Measurements from ENCODE around the gene HEXIM2.
A peak's percentile ranks its signal among the peaks of the same experiment; 100 is the strongest.
"Not testable (repeated sequence)": the region's sequence is repeated elsewhere in the genome, so short reads cannot be mapped to it uniquely, and the experiment has no call there.

HEXIM2 gene, protein sequence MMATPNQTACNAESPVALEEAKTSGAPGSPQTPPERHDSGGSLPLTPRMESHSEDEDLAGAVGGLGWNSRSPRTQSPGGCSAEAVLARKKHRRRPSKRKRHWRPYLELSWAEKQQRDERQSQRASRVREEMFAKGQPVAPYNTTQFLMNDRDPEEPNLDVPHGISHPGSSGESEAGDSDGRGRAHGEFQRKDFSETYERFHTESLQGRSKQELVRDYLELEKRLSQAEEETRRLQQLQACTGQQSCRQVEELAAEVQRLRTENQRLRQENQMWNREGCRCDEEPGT

GRCh38 chr17:45161288-45162024 is at the start of gene HEXIM2:
Gene HEXIM2 (plus strand): TSS chr17:45161875. CDS start chr17:45162794, 919 bp downstream.
- DNase-seq = peak; percentile 93 to 100 (median 99)

GRCh38 chr17:45112559-45113423 is 48.9 kb upstream of the HEXIM2 start:
- no peak for DNase-seq

- no peak for DNase-seq
Measured at GRCh38 chr17:45113424-45113754, 48.3 kb upstream of the HEXIM2 start.

DNA sequence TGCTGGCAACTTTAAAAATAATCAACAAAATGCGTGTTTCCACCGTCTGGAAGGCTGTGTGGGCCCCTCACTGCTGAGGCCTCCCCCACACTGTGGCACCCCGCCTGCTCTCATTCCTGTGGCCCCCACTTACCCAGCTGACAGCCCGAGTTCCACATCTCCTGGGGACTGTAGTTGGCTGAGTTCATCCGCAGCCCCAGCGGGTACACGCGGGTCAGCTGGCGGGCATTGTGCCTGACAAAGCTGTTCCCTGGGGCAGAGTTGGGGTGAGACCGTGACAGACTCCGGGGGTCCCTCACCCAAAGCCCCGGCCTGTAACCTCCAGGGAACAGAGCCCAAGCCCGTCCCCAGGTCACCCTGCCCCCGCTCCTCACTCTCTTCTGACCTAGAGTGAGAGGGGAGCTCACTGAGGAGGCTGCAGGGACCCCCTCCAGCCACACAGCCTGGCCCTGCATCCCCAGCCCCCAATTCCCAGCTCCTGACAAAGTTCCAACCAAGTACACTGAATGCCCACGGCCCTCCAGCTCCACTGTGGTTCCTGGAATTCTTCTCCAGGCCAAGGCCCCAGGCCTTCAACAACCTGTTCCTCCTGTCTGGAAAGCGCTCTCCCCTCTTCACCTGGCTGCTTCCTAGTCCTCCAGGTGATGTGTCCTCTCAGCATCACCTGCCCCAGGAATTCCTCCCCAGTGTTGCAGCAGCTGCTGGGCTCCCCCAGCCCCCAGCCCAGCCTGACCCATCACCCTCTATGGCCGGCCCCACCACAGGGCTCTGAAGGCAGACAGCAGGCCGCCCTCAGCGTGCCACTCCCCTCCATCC is 47.4 kb upstream of the HEXIM2 start:
- DNase-seq = no peak

GRCh38 chr17:45115015-45115625 is 46.6 kb upstream of the HEXIM2 start:
- no peak for DNase-seq

- peak in 1 of 56 donors; percentile 30 for DNase-seq
Measured at GRCh38 chr17:45115871-45116270, 45.8 kb upstream of the HEXIM2 start.

DNA sequence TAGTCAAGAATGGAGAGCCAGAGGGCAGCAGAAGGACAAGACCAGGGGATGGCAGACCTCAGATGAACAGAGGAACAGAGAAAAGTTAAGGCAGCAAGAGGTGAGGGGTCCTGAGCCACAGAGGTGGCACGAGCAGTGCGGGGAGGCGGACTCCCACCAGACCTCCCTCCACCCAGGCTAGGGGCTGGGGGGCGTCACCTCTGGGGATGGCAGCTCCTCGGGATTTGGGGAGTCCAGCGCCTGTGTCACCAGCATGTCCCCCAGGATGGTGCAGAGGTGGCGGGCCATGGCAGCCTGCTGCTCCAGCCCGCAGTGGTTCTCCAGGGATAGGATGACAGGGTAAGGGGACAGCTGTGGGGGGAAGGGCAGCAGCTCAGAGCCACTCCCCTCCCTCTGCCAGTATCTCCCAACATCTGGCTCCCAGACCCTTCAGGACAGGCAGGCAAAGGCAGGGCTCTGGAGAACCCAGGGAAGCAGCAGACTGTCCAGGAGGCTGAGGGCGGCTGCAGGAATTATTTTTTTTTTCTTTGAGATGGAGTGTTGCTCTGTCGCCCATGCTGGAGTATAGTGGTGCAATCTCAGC is 45.1 kb upstream of the HEXIM2 start:
- DNase-seq = no peak

- DNase-seq = no peak
Measured at GRCh38 chr17:45117334-45117733, 44.3 kb upstream of the HEXIM2 start.

DNA sequence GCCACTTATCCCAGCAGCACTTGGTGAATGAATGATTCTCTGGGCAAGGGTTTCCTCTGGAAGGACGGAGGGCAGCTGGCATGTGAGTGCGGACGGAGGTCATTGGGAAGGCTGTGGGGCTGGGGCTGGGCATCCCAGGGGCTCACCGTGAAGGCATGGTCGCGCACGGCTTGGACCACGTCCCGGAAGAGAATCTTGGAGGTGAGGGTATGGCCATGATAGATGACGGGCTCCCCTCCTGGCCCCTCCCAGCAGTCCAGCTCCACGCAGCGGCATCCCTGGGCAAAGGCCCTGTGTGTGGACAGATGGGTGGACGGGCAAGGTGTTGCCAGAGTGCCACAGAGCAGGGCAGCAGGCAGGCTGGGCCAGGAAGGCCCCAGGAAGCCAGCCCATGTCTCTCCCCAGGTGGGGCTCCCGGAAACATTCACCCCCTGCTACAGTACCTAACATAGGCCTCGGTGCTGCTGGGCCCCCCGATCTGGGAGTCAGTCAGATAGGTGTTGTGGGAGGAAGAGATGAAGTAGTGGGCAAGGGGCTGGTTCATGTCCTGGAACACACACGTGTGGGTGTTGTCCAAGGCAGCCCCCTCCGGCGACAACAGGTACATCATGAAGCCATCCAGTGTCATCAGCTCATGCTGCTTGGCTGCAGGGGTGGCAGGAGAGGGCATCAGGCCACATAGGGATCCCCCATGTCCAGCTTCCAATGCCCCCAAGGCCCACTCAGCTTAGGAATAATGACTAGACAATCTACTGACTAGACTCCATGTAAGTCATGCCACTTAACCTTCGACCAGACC is 43.6 kb upstream of the HEXIM2 start:
- DNase-seq = no peak

GRCh38 chr17:45118691-45119090 is 43.0 kb upstream of the HEXIM2 start:
- no peak for DNase-seq

GRCh38 chr17:45119964-45120363 is 41.7 kb upstream of the HEXIM2 start:
- DNase-seq = no peak

DNA sequence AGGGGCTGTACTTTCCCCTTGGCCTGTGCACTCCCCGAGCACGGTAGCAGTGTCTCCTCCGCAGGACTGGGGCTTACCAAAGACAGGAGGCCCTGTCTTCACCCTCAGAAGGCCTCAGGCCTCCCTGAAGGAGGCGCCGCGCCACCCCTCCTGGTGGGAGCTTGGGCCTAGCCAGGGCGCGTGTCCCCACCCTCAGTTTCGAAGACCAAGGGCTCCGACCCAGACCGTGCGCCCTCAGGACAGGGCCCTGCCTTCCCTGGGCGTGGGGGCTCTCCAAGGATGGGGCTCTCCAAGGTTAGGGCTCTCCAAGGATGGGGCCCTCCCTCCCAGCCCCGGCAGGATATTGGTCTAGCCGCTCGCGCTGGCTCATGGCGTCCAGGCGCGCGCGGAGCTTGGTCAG is 41.1 kb upstream of the HEXIM2 start:
- DNase-seq = no peak

DNA sequence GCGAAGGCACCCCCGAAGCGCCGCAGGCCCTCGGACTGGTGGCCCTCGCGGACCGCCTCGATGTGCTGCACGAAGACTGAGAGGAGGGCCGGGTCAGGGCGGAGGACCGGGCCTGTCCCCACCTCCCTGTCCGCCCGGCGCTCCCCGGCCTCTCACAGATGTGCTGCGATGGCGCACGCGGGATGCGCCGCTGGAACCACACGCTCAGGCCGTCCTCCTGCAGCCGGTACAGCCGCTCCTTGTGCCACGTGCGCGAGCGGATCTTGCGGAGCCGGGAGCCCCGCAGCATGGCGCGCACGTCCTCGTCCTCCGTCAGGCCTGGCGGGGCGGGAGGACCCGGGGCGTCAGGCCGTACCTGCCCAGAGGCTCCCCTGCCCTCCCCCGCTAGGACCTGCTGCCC is 40.6 kb upstream of the HEXIM2 start:
- DNase-seq = no peak

DNA sequence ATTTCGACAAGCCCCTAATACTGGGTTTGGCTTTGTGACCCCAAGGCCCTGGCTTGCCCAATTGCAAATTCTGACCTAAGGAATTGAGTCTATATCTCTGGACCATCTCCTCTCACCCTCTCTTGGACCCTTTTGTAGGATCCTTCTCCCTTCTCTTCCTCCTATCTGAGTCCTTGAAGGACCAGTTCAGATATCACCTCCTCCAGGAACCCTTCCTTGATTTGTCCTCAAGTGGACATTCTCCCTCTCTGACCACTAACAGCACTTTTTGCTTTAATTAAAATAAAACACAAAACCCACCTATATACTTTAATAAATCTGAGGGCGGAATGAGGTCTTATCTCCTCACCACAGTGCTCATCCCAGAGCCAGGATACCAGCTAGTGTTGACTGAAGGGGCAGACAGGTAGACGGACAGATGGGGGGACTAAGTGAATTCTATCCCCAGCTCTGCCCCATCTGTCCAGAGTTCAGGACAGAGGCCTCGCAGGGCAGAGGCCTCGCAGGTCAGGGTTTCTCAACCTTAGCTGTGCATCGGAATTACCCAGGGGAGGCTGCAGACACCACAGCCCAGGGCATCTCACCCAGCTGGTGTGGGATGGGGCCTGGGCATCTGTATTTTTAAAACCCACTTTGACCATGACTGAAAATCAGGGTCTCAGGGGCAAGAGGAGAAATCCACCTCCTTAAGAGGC is 38.5 kb upstream of the HEXIM2 start:
- no peak for DNase-seq

DNA sequence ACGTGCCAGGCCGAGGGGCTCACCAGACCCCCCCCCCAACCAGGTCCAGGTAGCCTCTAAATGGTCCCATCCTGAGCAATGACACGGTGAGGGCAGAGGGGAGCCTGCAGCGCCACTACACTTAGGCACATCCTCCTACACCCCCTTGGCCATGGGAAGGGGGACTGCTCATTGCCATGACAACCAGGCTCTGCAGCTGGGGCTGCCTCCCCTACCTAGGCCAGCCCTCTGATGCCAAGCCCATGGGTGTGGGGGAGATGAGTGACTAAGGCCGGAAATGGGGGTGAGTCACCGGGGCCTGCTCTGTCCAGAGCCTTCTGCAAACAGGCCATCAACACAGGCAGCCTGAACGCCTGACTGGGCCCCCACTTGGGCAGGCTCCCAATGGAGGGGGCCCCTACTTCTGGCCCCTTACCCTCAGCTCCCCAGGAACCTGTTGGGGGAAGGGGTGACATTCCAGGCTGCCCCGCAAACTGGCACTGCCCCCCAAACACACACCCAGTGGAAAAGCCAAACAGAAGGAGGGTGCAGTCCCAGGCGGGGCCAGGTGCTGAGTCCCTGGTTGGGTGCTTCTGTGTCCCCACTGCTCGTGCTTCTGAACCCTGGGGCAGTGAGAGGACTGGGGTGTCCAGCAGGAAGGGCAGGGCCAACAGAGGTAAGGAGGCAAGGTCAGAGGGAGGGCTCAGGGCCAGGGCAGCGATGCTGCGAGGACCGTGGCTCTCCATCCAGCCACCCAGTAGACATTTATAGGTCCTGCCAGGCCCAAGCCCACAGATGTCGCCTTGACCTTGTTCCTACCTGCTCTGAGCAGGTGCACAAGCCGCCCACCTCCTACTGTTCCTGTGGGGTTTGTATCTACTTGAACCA is 37.5 kb upstream of the HEXIM2 start:
- DNase-seq = peak in 1 of 56 donors; percentile 26

- DNase-seq = not testable (repeated sequence)
Measured at GRCh38 chr17:45124797-45125122, 36.9 kb upstream of the HEXIM2 start.

GRCh38 chr17:45125509-45125908 is 36.2 kb upstream of the HEXIM2 start:
- no peak for DNase-seq

GRCh38 chr17:45127207-45127547 is 34.5 kb upstream of the HEXIM2 start:
- no peak for DNase-seq

Measured in nucleus accumbens (tissue), 56 donors.